PC-9 (cell line): ENCODE measurements around the gene DLK1. TPM values are rescaled to one million over a fixed set of nuclear protein-coding genes. Genes with fewer than 3 reads are reported as not detected.

Source experiments
- BruUV-seq: library from RNA; stranded (reverse); fragments of 400-500 nt; replicated peaks from 2 replicates; lab custom pipeline; 2021; lab: Mats Ljungman, UMichigan
- CTCF ChIA-PET: fragments of 300-600 bp; sonication (Branson Sonifier 250); formaldehyde crosslinking; loops from one replicate; lab custom pipeline; 2022; ENCODE audit warnings: antibody characterized with exemption; lab: Charles Lee
- POLR2A ChIA-PET: fragments of 300-600 bp; sonication (Branson Sonifier 250); formaldehyde crosslinking; loops from one replicate; lab custom pipeline; 2022; ENCODE audit warnings: antibody characterized with exemption; ENCODE audit not compliant: unreplicated experiment; lab: Charles Lee
- DNase-seq, 2 experiments: peaks; one replicate each; pipeline versions ENCODE4 v3.0.0 to v3.0.0-alpha.2; 2015 to 2022; ENCODE audit warnings: mixed read lengths in 1 of 2
- H2AFZ ChIP-seq: fragments of 200-600 bp; sonication (generic); 2 replicates; pipeline ENCODE4 v1.8.1; 2017; ENCODE audit warnings: antibody characterized with exemption
- H3F3A ChIP-seq: fragments of 200-600 bp; sonication (generic); 2 replicates; pipeline ENCODE4 v1.8.1; 2017; ENCODE audit warnings: antibody characterized with exemption, mild to moderate bottlenecking, low read depth; ENCODE audit not compliant: insufficient read depth
- H3K27ac ChIP-seq: fragments of 200-600 bp; sonication (generic); 2 replicates; pipeline ENCODE4 v1.6.1; 2016; ENCODE audit warnings: mixed run types
- H3K27me3 ChIP-seq: fragments of 200-600 bp; sonication (generic); 2 replicates; pipeline ENCODE4 v1.6.1; 2016; ENCODE audit warnings: low read depth, mixed run types; ENCODE audit not compliant: insufficient read depth
- H3K36me3 ChIP-seq: fragments of 200-600 bp; sonication (generic); 2 replicates; pipeline ENCODE4 v1.6.1; 2016; ENCODE audit warnings: low read depth, mixed run types
- H3K4me1 ChIP-seq: fragments of 200-600 bp; sonication (generic); replicated peaks from 2 replicates; pipeline ENCODE4 v1.6.1; 2016; ENCODE audit warnings: mixed run types; ENCODE audit not compliant: insufficient read depth
- H3K4me2 ChIP-seq: fragments of 200-600 bp; sonication (generic); 2 replicates; pipeline ENCODE4 v1.6.1; 2017; ENCODE audit warnings: mixed run types
- H3K4me3 ChIP-seq: fragments of 200-600 bp; sonication (generic); 2 replicates; pipeline ENCODE4 v1.6.1; 2016; ENCODE audit warnings: mixed run types
- H3K79me2 ChIP-seq: fragments of 200-600 bp; sonication (generic); 2 replicates; pipeline ENCODE4 v1.6.1; 2017; ENCODE audit warnings: low read depth, mixed run types
- H3K9me2 ChIP-seq: fragments of 200-600 bp; sonication (generic); 2 replicates; pipeline ENCODE4 v1.8.1; 2017; ENCODE audit warnings: mild to moderate bottlenecking; ENCODE audit not compliant: insufficient read depth
- H3K9me3 ChIP-seq: fragments of 200-600 bp; sonication (generic); 2 replicates; pipeline ENCODE4 v1.8.1; 2016; ENCODE audit warnings: low read depth; ENCODE audit not compliant: insufficient read depth
- H4K20me1 ChIP-seq: fragments of 200-600 bp; sonication (generic); 2 replicates; pipeline ENCODE4 v1.8.1; 2017; ENCODE audit not compliant: insufficient read depth
- EZH2 ChIP-seq: fragments of 200-600 bp; sonication (generic); IDR thresholded peaks from 2 replicates; pipeline ENCODE4 v1.8.0; 2017; ENCODE audit warnings: antibody characterized with exemption, low read depth
- intact Hi-C: fragments of 100-400 bp; cut with micrococcal nuclease; formaldehyde crosslinking; loops from one replicate; pipeline ENCODE4 v1.10.0; 2022; ENCODE audit not compliant: unreplicated experiment
- total RNA-seq: library from RNA; stranded (reverse); gene quantifications from 2 replicates; pipeline ENCODE4 v1.2.3, GENCODE V29; 2021
- TF ChIP-seq, protein P1 (sequence below): fragments of 200-600 bp; sonication (generic); conservative IDR thresholded peaks from 2 replicates; pipeline ENCODE4 v1.6.1; 2017; ENCODE audit warnings: mixed run types, antibody characterized with exemption, mild to moderate bottlenecking, moderate library complexity

The DLK1 gene
- total RNA-seq, 1 experiment from 2014 or later = not detected

DNA sequence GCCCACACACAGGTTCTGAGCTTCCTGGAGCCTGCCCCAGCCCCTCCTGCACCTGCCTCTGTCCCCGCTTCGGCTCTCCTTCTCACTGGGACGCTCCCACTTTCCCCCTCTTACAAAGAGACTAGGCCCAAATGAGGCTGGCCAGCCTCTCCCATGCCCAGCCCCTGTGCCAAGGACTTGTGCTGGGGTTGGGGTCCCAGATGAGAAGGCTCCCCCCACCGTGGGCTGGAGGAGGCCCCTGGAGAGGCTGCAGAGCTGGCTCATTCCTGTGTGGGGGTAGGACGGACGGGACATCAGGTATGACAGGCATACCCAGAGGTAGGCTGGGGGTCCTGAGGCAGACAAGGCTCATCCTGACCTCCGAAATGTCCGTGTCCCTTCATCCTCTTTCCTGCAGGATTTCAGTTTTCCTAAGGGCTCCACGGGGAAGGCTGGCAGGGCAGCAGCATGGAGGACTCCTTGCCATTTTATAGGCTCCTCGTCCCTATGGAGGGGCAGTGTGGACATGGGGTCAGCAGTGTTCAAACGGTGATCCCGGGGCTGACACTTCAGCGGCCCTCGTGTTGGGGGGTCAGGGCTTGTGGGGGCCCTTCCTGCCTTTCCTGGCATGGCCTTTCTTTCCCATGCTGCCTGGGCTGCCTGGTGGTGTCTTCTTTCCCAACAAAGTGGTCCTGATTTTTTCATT lies 50.1 kb downstream of the DLK1 start:
- ChIA-PET POLR2A (no interaction called here), CTCF (no interaction called here)
- intact Hi-C loops = no loop called here

DNA sequence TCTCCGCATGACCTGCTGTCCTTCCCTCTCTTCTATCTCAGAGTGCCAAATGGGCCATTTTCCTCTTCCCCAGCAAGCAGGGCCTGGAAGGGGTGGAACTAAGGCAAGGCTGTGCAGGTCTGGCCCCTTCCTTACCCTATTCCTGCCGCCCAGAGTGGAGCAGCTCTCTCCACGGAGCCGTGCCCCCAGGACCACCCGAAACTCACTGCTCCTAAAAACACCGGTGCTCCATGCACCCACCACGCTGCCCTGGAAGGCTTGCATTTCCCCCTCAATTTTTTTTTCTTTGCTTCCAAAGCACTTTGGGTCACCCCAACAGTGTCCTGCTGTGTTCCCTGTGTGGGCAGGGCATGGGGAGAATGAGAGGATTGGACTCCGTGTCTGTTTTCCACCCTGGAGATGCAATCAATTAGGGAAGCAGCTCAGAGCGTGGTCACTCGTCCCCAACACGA lies 50.7 kb downstream of the DLK1 start:
- H3K4me3 ChIP-seq = no peak overlapping the region
- H2AFZ ChIP-seq = no peak overlapping the region
- no peaks in the 10 kb centered on the region for H3K9me2 ChIP-seq
- no peaks in the 10 kb centered on the region for H4K20me1 ChIP-seq
- intact Hi-C loops = no loop called here
- no peak for TF ChIP-seq EZH2
- TF ChIP-seq, protein P1, sequence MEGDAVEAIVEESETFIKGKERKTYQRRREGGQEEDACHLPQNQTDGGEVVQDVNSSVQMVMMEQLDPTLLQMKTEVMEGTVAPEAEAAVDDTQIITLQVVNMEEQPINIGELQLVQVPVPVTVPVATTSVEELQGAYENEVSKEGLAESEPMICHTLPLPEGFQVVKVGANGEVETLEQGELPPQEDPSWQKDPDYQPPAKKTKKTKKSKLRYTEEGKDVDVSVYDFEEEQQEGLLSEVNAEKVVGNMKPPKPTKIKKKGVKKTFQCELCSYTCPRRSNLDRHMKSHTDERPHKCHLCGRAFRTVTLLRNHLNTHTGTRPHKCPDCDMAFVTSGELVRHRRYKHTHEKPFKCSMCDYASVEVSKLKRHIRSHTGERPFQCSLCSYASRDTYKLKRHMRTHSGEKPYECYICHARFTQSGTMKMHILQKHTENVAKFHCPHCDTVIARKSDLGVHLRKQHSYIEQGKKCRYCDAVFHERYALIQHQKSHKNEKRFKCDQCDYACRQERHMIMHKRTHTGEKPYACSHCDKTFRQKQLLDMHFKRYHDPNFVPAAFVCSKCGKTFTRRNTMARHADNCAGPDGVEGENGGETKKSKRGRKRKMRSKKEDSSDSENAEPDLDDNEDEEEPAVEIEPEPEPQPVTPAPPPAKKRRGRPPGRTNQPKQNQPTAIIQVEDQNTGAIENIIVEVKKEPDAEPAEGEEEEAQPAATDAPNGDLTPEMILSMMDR = no peak
- peaks cover 75% of the 10 kb centered on the region for H3K27me3 ChIP-seq
- ChIA-PET CTCF (no interaction called here), POLR2A (no interaction called here)
- no peak overlapping the region for H3K4me2 ChIP-seq
- H3K27ac ChIP-seq = no peak overlapping the region
- no peaks in the 10 kb centered on the region for H3K9me3 ChIP-seq
- DNase-seq = no peak
- H3K4me1 ChIP-seq = no peaks in the 10 kb centered on the region
- no peaks in the 10 kb centered on the region for H3K36me3 ChIP-seq
- H3K79me2 ChIP-seq = no peaks in the 10 kb centered on the region
- no TSS peak for BruUV-seq
- H3F3A ChIP-seq = no peaks in the 10 kb centered on the region

More for the DNA sequence above, 50.1 kb downstream of the DLK1 start:
- Histone ChIP-seq H3K9me3 (no peaks in the 10 kb centered on the region), H4K20me1 (no peaks in the 10 kb centered on the region), H3K79me2 (no peaks in the 10 kb centered on the region), H3K27ac (no peak overlapping the region), H2AFZ (no peak overlapping the region), H3K4me2 (no peak overlapping the region), H3K4me1 (no peaks in the 10 kb centered on the region), H3K9me2 (no peaks in the 10 kb centered on the region), H3F3A (no peaks in the 10 kb centered on the region), H3K4me3 (no peak overlapping the region), H3K27me3 (peaks cover 78% of the 10 kb centered on the region), H3K36me3 (no peaks in the 10 kb centered on the region)
- no peak for DNase-seq
- no TSS peak for BruUV-seq
- TF ChIP-seq, protein P1 = no peak
- no peak for TF ChIP-seq EZH2

GRCh38 chr14:100777818-100778525 lies 51.3 kb downstream of the DLK1 start:
- DNase-seq = no peak
- no peaks in the 10 kb centered on the region for H3K79me2 ChIP-seq
- no peaks in the 10 kb centered on the region for H3F3A ChIP-seq
- TF ChIP-seq, protein P1 = no peak
- TF ChIP-seq EZH2 = no peak
- H4K20me1 ChIP-seq = no peaks in the 10 kb centered on the region
- H2AFZ ChIP-seq = no peak overlapping the region
- H3K4me1 ChIP-seq = no peaks in the 10 kb centered on the region
- intact Hi-C loops = no loop called here
- CTCF ChIA-PET = no interaction called here
- no peak overlapping the region for H3K4me2 ChIP-seq
- no peaks in the 10 kb centered on the region for H3K9me2 ChIP-seq
- peaks cover 70% of the 10 kb centered on the region for H3K27me3 ChIP-seq
- H3K27ac ChIP-seq = no peak overlapping the region
- POLR2A ChIA-PET = no interaction called here
- BruUV-seq = no TSS peak
- no peaks in the 10 kb centered on the region for H3K9me3 ChIP-seq
- no peaks in the 10 kb centered on the region for H3K36me3 ChIP-seq
- no peak overlapping the region for H3K4me3 ChIP-seq
